ENCODE results near the gene GRIP1.

GRIP1 gene

GRCh38 chr12:66598608-66599007 is 80.3 kb downstream of the GRIP1 start:
- DNase-seq, result no peak

- no peak for DNase-seq
These were observed 80.8 kb downstream of the GRIP1 start for GRCh38 chr12:66598079-66598478.

GRCh38 chr12:66596199-66596598 is 82.7 kb downstream of the GRIP1 start:
- no peak for DNase-seq

GRCh38 chr12:66594688-66595087 is 84.2 kb downstream of the GRIP1 start:
- DNase-seq, result no peak

- no peak for DNase-seq
These were observed 88.4 kb downstream of the GRIP1 start for GRCh38 chr12:66590275-66590985.

GRCh38 chr12:66589095-66589494 is 89.8 kb downstream of the GRIP1 start:
- DNase-seq, result no peak

- DNase-seq, result no peak
These were observed 91.0 kb downstream of the GRIP1 start for GRCh38 chr12:66587912-66588311.

GRCh38 chr12:66584673-66585072 is 94.2 kb downstream of the GRIP1 start:
- DNase-seq, result no peak

- DNase-seq, result no peak
These were observed 105.3 kb downstream of the GRIP1 start for GRCh38 chr12:66573605-66574004.

GRCh38 chr12:66572845-66573244 is 106.0 kb downstream of the GRIP1 start:
- no peak for DNase-seq

- no peak for DNase-seq
These were observed 107.4 kb downstream of the GRIP1 start for GRCh38 chr12:66571361-66571915.

GRCh38 chr12:66563220-66563619 is 115.7 kb downstream of the GRIP1 start:
- DNase-seq, result no peak

- no peak for DNase-seq
These were observed 123.8 kb downstream of the GRIP1 start for GRCh38 chr12:66555113-66555512.

GRCh38 chr12:66552716-66553115 is 126.2 kb downstream of the GRIP1 start:
- DNase-seq, result no peak

GRCh38 chr12:66550626-66551025 is 128.2 kb downstream of the GRIP1 start:
- no peak for DNase-seq

GRCh38 chr12:66549050-66549389 is 129.9 kb downstream of the GRIP1 start:
- no peak for DNase-seq

GRCh38 chr12:66548338-66549049 is 130.4 kb downstream of the GRIP1 start:
- no peak for DNase-seq

GRCh38 chr12:66541426-66541825 is 137.4 kb downstream of the GRIP1 start:
- DNase-seq, result no peak

- no peak for DNase-seq
These were observed 139.4 kb downstream of the GRIP1 start for GRCh38 chr12:66539431-66539830.

- DNase-seq, result no peak
These were observed 139.9 kb downstream of the GRIP1 start for GRCh38 chr12:66538970-66539369.

GRCh38 chr12:66537876-66538275 is 141.0 kb downstream of the GRIP1 start:
- no peak for DNase-seq

GRCh38 chr12:66533767-66534166 is 145.1 kb downstream of the GRIP1 start:
- no peak for DNase-seq

- no peak for DNase-seq
These were observed 147.1 kb downstream of the GRIP1 start for GRCh38 chr12:66531766-66532165.

- DNase-seq, result no peak
These were observed 148.9 kb downstream of the GRIP1 start for GRCh38 chr12:66529934-66530333.

Measured in left hindlimb (tissue), 1 donor.